GM12865 (cell line): ENCODE results near the gene FBXO22.

Source experiments
- DNase-seq: peaks from one replicate; pipeline ENCODE4 v3.0.0; 2010; ENCODE audit warnings: low read depth
- H3K4me3 ChIP-seq: 2 replicates; pipeline ENCODE4 v1.5.1; 2011; ENCODE audit warnings: mild to moderate bottlenecking, low read depth, low read length, control low read depth
- TF ChIP-seq, protein P1 (sequence below): IDR thresholded peaks from 2 replicates; pipeline ENCODE4 v1.5.1; 2011; ENCODE audit warnings: low read length, control low read depth, low read depth, inconsistent platforms; ENCODE audit not compliant: insufficient read depth; ENCODE audit errors: missing control alignments

Gene FBXO22

DNA sequence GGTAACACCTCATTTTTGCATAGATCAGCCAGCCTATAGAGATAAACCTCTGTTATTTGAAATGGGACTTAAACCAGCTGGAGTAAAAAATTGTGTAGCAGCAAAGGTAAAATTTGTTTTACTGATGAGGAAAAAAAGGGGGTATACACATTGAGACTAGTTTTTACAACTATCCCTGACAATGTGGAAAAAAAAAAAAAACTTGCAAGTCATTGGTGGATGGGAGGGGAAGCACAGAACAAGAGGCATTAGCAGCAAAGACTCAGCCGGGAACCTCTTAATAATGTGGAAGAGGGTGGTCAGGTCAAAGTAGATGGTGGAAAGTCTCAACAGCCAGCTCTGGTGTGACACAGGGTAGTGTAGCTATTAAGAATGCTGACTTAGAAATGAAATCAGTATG is 14.5 kb downstream of the FBXO22 start:
- TF ChIP-seq, protein P1, sequence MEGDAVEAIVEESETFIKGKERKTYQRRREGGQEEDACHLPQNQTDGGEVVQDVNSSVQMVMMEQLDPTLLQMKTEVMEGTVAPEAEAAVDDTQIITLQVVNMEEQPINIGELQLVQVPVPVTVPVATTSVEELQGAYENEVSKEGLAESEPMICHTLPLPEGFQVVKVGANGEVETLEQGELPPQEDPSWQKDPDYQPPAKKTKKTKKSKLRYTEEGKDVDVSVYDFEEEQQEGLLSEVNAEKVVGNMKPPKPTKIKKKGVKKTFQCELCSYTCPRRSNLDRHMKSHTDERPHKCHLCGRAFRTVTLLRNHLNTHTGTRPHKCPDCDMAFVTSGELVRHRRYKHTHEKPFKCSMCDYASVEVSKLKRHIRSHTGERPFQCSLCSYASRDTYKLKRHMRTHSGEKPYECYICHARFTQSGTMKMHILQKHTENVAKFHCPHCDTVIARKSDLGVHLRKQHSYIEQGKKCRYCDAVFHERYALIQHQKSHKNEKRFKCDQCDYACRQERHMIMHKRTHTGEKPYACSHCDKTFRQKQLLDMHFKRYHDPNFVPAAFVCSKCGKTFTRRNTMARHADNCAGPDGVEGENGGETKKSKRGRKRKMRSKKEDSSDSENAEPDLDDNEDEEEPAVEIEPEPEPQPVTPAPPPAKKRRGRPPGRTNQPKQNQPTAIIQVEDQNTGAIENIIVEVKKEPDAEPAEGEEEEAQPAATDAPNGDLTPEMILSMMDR = no peak
- H3K4me3 ChIP-seq = no peak overlapping the region
- DNase-seq = no peak

DNA sequence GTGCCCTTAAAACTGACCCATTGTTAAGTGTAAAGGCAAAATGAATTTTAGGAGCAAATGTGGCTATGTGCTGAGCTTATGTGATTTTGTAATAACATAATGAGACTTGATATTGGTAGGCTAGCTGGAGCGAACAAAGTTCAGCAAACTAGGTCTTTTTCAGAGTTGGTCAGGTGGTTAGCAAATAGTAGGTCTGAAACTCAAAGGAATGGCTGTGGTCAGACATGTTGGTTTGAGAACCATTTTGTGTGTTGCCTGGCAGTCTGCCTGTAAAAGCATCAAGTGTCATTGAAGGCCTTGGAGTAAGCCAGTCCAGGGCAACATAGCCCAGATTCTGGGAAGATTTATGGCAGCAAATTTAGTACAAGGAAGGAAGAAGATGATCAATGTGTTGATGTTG is 16.4 kb downstream of the FBXO22 start:
- no peak overlapping the region for H3K4me3 ChIP-seq
- no peak for DNase-seq
- TF ChIP-seq, protein P1 = no peak

DNA sequence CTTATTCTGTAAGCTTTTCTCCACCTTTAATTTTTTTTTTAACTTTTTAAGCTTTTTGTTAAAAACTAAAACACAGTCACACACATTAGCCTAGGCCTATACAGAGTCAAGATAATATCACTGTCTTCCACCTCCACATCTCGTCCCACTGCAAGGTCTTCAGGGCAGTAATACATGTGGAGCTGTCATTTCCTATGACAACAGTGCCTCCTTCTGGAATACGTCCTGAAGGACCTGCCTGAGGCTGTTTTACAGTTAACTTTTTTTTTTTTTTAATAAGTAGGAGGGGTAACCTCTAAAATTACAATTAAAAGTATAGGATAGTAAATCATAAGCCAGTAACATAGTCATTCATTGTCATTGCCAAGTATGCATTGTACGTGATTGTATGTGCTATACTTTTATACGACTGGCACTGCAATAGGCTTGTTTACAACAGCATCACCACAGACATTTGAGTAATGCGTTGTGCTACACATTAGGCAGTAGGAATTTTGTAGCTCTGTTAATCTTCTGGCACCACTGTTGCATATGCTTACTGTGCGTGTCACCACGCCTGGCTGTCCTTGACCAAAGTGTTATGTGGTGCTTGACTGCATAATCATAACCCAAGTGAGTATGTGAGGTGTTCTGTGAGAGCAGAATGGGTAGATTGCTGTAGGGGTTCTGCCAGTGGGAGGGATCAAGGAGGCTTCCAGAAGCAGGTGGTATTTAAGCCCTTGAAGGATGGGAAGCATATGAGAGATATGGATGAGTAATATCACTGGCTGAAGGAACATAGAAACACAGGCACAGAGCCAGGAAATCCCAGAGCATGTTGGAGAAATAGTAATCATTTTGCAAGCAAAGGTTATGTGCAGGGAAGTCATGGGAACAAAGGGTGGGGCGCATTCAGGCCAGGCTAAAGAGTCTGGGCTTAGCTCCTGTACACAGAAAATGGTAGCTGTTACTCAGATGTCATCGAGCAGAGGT is 18.3 kb downstream of the FBXO22 start:
- no peak overlapping the region for H3K4me3 ChIP-seq
- DNase-seq = peak; percentile 38
- TF ChIP-seq, protein P1 = peak; percentile 12

DNA sequence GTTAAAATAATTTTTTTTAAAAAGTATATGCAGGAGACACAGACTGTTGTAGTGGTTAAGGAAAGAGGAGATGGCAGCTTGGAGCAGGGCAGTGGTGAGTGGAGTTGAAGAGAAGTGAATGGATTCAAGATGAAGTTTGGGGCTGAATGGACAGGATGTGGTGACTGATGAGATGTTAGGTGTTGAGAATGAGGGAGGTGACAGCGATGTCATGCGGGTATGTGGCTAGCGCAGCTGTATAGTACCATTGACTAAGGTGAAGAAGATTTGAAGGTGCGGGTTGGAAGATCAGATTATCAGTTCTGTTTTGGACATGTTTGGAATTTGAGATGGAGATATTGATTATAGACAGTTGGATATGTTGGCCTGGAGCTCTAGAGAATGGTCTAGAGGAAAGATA is 20.1 kb downstream of the FBXO22 start:
- TF ChIP-seq, protein P1 = no peak
- no peak overlapping the region for H3K4me3 ChIP-seq
- DNase-seq = no peak

DNA sequence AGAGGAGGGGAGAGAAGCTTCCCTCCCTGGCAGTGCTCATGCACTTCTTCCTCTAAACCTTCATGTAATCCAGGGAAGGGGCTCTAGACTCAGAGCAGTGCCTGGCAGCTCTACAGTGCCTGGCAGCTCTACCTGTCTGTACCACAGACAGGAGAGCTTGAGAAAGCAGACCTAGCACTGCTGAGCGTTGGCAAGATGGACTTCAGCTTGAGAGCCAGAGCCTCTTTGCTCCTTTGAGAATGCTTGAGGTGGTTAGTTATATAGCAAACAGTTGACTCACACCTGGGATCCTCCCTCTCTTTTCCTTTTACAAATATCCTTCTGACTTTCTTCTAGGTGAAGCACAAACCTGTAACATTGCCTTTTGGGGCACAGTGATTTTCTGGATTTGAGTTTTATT is 20.9 kb downstream of the FBXO22 start:
- no peak overlapping the region for H3K4me3 ChIP-seq
- DNase-seq = no peak
- TF ChIP-seq, protein P1 = no peak

DNA sequence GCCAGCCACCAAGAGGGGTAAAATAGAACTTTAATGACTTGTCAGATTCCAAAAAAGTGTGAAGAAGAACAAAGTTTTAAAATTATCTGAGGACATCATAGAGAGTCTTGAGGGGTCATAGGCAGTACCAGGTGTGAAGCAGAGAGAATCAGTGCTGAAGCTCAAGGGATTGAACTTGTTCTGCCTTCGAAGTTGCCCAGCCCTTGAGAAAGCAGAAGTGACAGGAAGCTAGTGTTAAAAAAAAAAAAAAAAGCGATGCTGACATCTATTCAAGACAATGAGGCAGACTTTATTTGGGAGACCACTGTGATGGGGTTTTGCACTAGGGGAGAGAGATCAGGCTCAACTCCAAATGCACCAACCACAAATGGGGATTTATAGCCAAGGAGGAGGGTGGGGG is 21.8 kb downstream of the FBXO22 start:
- no peak for DNase-seq
- H3K4me3 ChIP-seq = no peak overlapping the region
- TF ChIP-seq, protein P1 = no peak
